ENCODE results near the gene CLPTM1L. TPM values are rescaled to one million over a fixed set of nuclear protein-coding genes. Genes with fewer than 3 reads are reported as not detected.

CLPTM1L gene, protein sequence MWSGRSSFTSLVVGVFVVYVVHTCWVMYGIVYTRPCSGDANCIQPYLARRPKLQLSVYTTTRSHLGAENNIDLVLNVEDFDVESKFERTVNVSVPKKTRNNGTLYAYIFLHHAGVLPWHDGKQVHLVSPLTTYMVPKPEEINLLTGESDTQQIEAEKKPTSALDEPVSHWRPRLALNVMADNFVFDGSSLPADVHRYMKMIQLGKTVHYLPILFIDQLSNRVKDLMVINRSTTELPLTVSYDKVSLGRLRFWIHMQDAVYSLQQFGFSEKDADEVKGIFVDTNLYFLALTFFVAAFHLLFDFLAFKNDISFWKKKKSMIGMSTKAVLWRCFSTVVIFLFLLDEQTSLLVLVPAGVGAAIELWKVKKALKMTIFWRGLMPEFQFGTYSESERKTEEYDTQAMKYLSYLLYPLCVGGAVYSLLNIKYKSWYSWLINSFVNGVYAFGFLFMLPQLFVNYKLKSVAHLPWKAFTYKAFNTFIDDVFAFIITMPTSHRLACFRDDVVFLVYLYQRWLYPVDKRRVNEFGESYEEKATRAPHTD
- total RNA-seq = 10 to 100 TPM; 56.6 to 85.4 TPM

DNA sequence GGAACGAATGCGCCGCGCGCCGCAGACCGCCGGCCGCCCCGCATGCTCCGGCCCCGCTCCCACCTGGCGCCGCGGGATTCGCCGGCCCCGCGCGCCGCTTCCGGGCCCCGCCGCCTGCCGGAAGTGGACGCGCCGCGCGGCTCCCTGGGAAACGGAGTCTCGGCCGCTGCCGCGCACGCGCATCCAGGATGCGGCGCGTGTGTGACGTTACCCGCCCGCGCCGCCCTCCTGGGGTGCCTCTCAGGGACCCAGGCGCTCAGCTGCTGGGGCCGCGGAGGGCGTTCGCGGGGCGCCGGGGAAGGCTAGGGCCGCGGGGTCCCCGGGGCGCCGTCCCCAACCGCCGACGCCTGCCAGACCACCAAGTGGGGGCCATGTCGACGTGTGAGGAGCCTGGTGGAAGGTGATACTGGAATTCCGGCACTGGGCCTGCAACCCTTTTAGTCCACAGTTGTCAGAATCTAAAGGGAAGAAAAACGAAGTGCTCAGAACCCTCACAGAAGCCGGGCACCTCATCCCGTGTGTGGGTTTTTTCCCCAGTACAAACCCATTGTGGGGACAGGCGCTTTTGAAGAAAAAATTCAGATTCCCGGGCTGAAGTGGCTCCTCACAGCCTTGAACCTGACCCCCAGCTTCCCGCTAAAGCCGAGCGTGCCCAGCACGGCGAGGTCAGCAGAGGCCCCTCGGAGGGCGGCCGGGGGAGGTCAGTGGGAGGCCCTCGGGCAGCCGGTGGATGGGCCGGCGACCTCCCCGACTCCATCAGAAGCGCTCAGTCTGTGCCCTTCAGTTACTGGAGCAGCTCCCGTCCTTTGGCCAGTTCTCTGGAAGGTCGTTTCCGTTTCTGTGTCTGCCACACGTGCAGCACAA is at the start of gene CLPTM1L:
TSS of gene CLPTM1L (minus strand) at position 125 of the 864 bp plus-strand sequence. CDS start 258 bp downstream, outside the sequence.
- H3K4me1 ChIP-seq = peaks cover 0 to 25% of the 10 kb centered on the region in 2 donors
- H3K36me3 ChIP-seq = peaks cover 22% of the 10 kb centered on the region
- DNase-seq (ENCODE audit: low spot score) = peak; percentile 73
- no peaks in the 10 kb centered on the region for H3K9me3 ChIP-seq
- H3K4me3 ChIP-seq = peak within 1 kb of the TSS; percentile 89 to 96
- H3K27ac ChIP-seq = peak within 1 kb of the TSS; percentile 90 to 92
- H3K27me3 ChIP-seq = no peaks in the 10 kb centered on the region
- TF ChIP-seq, protein P1, sequence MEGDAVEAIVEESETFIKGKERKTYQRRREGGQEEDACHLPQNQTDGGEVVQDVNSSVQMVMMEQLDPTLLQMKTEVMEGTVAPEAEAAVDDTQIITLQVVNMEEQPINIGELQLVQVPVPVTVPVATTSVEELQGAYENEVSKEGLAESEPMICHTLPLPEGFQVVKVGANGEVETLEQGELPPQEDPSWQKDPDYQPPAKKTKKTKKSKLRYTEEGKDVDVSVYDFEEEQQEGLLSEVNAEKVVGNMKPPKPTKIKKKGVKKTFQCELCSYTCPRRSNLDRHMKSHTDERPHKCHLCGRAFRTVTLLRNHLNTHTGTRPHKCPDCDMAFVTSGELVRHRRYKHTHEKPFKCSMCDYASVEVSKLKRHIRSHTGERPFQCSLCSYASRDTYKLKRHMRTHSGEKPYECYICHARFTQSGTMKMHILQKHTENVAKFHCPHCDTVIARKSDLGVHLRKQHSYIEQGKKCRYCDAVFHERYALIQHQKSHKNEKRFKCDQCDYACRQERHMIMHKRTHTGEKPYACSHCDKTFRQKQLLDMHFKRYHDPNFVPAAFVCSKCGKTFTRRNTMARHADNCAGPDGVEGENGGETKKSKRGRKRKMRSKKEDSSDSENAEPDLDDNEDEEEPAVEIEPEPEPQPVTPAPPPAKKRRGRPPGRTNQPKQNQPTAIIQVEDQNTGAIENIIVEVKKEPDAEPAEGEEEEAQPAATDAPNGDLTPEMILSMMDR (IDR thresholded peaks at IDR 0.05) = no peak

DNA sequence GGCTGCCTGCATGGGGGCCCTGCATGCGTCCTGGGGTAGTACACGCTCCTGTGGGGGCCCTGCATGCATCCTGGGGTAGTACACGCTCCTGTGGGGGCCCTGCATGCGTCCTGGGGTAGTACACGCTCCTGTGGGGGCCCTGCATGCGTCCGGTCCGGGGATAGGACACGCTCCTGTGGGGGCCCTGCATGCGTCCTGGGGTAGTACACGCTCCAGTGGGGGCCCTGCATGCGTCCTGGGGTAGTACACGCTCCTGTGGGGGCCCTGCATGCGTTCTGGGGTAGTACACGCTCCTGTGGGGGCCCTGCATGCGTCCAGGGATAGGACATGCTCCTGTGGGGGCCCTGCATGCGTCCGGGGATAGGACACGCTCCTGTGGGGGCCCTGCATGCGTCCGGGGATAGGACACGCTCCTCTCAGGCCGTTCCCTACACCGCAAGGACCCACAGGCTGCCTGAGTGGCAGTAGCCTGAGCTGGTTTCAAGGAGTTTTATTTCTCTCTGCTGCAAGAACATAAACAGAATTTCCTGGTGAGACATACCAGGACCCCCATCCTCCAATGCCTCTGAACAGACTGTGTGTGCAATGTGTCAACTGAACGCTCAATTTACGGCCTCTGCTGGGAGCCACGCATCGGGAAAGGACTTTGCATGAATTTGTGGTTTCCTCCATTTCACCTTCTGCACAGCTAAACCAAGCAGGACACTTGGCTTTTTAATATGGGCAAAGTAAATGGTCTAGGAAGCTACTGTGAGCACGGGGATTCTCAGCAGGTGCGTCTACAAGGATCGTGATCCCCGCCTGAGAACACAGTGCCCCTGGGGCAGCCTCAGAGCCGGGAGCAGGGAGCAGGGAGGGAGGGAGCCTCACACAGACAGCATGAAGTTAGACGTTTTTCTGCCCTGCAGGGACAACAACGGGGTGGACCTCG is 48.9 kb upstream of the CLPTM1L start:
- TF ChIP-seq, protein P1 (IDR thresholded peaks at IDR 0.05) = no peak
- Histone ChIP-seq H3K36me3 (no peaks in the 10 kb centered on the region), H3K4me3 (no peak overlapping the region), H3K27ac (no peak overlapping the region), H3K27me3 (no peaks in the 10 kb centered on the region), H3K9me3 (no peaks in the 10 kb centered on the region), H3K4me1 (no peaks in the 10 kb centered on the region)
- DNase-seq (ENCODE audit: low spot score) = no peak

DNA sequence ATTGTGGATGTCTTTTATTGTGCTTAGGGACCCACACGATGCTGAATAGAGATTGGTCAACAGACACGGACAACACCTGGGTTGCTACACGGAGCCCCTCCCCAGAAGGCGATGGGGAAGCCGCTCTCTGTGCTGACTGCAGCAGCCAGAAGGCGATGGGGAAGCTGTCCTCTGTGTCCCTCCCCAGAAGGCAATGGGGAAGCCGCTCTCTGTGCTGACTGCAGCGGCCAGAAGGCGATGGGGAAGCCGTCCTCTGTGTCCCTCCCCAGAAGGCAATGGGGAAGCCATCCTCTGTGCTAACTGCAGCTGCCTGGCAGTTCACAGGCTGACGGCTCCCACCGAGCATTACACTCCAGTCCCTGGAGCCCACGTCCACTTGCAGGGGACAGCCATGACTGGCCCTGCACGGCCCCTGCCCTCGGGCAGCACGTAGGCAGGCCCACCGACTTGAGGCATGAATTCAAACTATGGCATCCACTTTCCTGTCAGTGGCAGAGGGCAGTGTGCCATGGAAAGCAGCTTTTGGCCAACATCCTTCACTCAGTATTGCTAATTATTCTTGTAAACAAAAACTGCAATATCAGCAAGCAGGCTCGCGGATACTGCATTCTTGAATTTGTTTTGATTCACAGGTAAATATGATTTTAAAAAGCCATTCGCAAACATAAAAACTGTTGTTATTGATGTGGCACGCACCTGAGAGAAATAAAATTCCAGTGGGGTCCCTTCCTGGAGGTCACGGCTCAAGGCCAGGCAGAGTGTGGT is 48.1 kb upstream of the CLPTM1L start:
- Histone ChIP-seq H3K27ac (no peak overlapping the region), H3K4me3 (no peak overlapping the region), H3K27me3 (no peaks in the 10 kb centered on the region), H3K36me3 (no peaks in the 10 kb centered on the region), H3K4me1 (no peaks in the 10 kb centered on the region), H3K9me3 (no peaks in the 10 kb centered on the region)
- TF ChIP-seq, protein P1 (IDR thresholded peaks at IDR 0.05) = no peak
- no peak for DNase-seq (ENCODE audit: low spot score)

DNA sequence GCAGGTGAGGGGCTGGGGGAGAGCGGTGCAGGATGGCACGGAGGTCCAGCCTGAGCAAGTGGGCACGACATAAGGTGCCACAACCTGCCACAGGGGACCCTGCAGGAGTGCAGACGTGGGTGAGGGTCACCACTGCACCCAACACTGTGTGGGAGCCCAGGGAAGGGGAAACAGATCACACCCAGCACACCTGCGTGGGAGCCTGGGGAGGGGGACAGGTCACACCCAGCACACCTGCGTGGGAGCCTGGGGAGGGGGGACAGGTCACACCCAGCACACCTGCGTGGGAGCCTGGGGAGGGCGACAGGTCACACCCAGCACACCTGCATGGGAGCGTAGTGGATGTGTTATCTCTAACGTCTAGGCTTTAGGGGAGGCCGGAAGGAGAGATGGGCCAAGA is 47.4 kb upstream of the CLPTM1L start:
- no peak overlapping the region for H3K27ac ChIP-seq
- no peaks in the 10 kb centered on the region for H3K9me3 ChIP-seq
- DNase-seq (ENCODE audit: low spot score) = no peak
- no peaks in the 10 kb centered on the region for H3K36me3 ChIP-seq
- no peak overlapping the region for H3K4me3 ChIP-seq
- no peaks in the 10 kb centered on the region for H3K4me1 ChIP-seq
- no peaks in the 10 kb centered on the region for H3K27me3 ChIP-seq
- TF ChIP-seq, protein P1 (IDR thresholded peaks at IDR 0.05) = no peak
